Measurements from ENCODE around the gene MIER3.

Gene MIER3

DNA sequence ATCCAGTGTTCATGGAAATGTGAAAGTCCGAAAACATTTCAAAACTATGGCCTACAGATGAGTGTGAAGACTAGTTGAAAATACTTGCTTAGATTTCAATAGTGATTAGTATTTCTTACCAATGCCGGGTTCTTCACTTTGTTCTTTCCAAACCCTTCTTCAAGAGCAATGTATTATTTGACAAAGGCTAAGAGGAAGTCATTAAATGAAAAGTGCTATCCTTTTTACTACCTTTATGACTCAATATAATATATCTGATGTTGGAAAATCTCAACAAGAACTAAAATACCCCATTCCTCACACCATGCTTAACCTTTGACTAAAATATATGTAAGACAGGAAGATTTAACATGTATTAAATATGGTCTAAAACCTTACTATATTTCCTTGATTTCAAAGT, 6.7 kb upstream of the MIER3 start:
- DNase-seq = no peak

DNA sequence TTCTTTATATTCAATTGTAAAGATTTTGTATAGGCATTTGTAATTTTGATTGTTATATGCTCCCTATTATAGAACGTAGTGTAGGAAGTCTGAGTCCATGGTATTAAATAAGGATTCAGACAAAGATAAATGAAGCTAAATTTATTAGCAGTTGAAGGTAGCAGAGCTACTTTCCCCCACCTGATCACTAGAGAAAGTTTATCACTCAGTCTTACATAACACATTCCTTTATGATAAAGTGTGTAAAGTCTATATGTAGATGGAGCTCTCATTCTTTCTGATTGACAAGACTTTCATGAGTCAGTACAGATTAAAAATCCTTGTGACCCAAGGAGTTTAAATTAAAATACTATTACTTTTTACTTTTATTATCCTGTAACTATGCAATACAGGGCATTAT, 2.3 kb upstream of the MIER3 start:
- no peak for DNase-seq

DNA sequence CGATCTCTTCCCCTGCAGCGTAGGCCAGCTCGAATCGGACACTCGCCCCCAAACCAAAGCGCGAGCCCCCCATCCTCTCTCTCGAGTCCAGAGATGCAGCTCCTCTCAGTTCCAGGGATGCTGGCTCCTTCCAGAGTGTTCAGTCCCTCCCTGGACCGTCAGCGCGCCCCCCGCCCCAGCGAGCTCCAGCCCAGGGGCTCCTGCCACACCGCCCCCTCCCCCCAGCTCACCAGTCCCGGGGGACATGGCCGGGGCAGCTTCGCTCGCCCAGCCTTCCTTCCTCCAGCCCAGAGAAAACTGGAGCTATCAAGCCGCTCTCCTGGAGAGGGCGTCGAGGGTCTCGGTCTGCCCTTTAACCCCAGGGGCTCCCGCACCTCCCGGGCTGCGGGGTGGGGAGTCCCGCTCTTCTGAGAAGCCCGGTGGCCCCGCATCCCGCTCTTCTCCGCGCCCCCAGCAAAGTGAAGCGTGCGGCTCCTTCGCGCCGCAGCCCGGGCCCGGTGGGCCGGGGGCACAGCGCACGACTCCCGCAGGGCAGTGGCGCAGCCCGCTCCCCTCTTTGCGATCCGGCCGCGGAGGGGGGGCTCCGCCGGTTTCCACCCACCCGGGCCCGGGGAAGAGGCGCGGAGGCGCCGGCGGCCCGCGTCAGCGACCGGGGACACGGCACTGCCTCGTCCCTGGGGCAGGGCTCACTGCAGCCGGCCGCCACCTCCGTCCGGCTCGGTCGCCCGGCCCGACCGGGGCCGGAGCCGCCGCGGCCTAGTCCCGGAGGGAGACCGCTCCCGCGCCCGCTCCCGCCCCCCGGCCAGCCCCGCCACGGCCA, 587 bp downstream of the MIER3 start:
- peak in 1 of 2 donors; percentile 9 for DNase-seq

DNA sequence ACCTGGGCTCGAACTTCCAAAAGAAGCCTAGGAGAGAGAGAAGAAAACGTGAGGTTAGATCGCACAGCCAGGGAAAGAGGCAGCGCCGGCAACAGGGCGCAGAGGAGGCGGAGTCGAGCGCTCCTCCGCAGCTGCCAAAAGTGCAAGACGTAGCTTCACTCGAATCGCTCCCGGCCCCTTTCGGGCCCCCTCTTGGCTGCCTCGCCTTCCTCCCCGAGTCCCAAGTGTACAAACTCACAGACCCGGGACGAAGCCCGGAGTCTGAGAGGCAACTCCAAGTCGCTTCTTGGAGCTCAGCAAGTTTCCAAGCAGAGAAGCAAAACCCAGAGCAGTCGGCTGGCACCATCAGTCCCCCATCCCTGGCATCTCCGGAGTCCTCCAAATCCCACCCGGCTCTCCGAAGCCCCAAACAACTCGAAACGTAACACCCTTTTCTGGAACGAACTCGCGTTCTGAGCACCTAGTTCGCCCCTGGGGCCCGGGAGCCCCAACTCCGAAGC, 1.2 kb downstream of the MIER3 start:
- DNase-seq = peak; percentile 15 to 38

DNA sequence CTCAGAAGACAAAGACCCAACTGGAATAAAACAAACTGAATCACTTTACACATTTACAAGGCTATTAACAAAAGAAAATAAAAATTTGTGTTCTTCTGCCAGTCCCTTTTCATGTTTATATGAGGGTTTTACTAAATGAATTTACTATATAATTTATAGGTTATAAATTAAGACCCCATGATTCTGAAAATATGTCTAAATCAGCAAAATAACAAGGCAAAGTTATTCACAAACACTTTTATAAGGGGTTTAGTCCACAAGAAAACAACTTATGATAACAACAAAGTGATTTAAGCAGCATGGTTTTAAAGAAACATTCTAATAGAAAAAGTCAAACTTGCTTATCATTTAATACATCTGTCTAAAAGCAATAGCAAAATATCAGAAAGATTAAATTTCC, 4.9 kb downstream of the MIER3 start:
- DNase-seq = no peak

DNA sequence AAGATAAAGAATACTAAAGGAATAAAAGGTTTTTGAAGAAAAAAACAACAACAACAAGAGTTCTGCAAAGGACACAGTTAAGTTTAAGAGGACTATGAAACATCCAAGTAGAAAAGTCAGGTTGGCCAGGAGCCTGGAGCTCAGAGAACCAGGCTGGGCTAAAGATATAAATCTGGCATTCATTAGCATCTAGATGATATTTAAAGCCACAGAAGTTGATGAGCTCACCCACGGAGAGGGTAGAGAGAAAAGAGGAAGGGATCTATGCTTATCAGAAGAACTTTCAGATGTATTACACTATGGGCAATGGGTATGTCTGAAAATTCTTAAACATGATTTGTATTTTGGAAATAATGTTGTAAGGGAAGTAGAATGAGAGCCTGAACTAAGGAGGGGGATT, 9.9 kb downstream of the MIER3 start:
- peak in 1 of 2 donors; percentile 7 for DNase-seq

DNA sequence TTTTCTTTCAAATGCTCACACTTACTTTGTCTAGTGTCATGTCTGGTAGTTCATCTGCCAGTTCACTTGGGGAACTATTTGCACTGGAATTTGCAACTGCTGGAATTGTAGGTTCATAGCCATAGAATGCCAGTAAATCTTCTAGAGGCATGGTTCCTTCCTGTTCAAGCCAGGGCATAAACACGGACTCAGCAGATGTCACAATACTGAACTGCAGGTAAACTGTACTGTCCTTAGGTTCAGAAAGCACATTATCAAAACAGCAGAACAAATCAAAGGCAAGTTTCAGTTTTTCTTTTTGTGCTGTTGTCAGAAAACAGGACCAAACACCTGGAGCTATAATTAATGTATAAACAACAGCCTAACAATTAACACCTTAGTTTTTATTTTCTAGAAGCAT, 13.1 kb downstream of the MIER3 start:
- DNase-seq = no peak

DNA sequence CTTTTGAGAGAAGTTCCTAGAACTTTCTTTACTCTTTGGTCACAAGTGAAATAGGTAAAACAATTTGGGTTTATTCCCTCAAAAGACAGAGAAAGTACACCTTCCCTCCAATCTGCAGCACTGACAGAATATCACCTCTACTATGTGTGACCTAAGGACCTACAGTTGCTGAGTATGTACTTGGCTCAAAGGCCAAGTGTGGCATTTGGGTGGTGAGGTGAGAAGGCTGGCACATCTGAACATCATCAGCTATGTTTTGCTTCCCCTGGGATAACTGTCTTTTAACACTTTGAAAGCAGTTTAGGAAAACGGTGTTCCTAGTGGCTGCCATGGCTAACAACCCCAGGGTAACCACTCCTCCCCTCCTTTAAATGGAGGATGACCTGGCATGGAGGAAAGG, 17.6 kb downstream of the MIER3 start:
- no peak for DNase-seq

DNA sequence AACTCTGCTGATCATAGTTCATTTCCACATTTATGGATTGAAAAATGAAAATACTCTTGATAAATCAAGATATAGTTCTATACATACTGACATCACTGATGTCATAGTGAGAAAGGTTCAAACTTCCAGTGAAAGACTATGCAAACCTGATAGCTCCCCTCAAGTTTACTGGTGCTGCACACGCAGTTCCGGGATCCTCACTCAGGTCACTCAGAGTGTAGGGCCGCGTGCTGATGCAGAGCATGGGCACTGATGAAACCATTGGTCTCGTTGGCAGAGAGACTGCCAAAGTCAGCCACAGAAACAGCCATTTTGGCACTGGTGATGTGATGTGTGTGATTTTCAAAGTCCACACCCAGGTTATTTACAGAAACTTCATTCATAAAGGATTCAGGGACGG, 29.0 kb downstream of the MIER3 start:
- DNase-seq = no peak

DNA sequence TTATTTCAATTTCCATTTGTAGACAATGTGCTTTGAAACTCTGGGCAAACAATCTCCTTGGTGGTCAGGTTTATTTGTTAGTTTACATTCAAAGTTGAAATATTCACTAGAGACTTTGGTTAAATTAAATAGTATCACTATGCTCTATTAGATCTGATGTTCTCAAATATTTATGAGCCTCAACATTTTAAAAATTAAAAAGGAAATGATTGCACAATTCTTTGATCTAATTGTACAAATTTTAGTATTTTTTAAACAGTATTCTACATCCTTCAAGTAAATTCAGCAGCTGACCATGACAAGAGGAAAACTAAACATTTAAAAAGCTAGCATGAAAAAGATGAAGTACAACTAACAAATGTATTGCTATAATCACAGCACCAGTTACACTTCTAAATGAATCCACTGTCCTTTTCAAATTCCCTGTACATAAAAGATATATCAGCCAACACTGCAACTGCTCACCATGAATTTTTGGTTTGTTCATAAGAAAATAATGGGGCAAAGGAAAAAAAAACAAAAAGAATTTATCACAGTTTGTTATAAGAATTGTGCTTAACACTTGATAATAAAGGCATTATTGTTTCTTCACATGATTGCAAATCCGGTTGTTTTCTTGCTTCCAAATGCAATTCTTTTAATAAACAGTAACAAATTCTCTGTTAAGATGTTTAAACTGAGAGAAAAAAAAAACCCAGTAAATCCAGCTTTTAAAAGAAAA, 31.8 kb downstream of the MIER3 start:
- no peak for DNase-seq

DNA sequence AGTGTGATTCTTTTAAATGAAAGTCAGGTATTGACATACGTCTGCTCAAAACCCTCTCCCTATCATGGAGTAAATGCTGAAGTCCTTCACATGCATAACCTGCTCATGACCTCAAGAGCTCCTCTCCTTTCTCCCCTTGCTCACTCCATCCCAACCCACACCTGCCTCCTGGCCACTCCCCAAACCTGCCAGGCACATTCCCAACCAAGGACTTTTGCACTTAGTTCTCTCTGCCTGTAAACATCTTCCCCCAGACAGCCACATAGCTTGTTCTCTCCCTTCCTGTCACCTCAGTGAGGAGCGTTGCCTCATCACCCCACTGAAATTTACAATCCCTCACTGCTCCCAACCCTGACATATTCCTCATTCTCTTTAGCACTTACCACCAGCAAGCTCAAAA, 33.9 kb downstream of the MIER3 start:
- no peak for DNase-seq

DNA sequence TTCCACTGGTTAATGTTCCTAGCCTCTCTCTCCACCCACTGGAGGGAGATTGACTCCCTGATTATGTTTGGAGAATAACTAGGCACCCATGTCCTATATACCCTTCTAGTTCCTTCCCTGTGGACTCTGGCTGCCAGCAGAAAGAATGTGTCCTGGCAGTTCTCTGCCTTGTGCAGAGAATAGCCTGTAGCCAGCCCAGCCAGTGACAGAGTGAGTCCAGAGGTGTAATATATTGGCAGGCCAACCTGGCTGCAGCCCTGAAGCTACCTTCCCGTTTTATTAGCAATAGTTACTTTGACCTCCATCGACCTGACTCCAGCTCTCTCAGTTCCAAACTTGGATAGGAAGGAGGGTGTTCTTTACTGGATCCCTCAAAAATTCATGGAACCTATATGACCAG, 34.4 kb downstream of the MIER3 start:
- DNase-seq = no peak

DNA sequence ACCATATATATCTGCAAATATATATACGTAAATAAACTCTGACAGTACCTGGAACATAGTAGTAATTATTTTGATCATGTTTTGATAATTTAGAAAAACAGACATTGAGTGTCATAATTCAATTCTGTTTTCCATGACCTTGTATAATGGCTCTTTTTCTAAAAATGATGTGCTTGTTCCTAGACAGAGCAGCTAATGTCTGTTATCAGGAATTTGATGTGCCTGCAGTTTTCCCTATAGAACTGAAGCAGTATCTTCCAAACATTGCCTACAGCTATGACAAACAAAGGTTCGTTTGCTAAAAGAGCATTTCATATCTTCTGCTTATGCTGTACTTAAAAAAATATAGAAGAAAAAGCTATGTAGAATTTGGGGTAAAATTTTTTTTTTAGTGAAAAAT, 37.2 kb downstream of the MIER3 start:
- DNase-seq = no peak

DNA sequence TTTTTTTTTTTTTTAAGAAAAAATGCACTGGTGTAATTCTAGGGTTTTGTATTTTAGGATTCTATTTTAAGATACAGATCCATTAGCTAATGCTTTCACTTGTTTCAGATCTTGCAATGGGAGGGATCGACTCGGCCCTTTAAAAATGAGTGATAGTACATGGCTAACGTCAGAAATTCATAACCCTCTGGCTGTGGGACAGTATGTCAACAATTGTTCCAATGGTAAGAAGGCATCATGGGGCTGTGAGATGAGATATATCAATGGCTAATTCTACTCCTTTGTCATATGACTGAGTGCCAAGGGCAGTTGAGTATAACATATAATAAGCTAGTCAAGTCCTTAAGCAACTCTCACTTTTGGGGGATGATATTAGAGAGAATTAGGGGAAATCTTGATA, 38.2 kb downstream of the MIER3 start:
- DNase-seq = no peak

DNA sequence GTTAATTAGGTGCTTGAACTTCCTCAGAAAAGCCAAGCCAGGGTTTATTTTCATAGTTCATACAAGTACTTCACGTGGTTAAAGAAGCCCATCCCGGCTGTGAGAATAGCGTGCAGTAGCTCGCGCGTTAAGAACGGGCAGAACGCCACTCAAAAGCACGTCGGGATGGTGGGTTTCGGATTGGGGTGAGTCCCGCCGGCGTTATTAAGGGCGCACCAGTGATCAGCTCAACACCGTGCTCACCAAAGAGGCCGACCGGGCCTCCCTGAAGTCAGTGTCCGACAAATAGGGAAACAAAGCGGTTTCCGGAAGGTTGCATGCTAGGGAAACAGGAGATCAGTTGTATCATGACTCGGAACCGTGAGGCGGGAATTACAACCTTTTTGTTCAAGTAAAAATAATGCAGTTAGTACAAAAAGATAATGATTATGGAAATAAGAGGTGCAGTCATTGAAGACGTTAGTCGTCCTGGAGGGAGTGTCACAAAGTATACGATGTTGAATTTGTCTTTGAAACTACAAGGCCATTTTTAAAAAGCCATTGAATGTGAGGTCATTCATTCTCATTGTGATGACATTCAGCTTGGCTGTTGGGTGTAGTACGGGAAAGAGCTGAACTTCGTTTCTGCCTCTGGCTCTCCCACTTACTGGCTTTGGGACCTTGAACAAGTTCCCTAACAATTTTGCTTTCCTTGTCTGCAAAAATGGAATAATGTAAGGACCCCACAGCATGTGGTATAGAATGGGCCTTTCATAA, 41.5 kb downstream of the MIER3 start:
- DNase-seq = peak; percentile 52

DNA sequence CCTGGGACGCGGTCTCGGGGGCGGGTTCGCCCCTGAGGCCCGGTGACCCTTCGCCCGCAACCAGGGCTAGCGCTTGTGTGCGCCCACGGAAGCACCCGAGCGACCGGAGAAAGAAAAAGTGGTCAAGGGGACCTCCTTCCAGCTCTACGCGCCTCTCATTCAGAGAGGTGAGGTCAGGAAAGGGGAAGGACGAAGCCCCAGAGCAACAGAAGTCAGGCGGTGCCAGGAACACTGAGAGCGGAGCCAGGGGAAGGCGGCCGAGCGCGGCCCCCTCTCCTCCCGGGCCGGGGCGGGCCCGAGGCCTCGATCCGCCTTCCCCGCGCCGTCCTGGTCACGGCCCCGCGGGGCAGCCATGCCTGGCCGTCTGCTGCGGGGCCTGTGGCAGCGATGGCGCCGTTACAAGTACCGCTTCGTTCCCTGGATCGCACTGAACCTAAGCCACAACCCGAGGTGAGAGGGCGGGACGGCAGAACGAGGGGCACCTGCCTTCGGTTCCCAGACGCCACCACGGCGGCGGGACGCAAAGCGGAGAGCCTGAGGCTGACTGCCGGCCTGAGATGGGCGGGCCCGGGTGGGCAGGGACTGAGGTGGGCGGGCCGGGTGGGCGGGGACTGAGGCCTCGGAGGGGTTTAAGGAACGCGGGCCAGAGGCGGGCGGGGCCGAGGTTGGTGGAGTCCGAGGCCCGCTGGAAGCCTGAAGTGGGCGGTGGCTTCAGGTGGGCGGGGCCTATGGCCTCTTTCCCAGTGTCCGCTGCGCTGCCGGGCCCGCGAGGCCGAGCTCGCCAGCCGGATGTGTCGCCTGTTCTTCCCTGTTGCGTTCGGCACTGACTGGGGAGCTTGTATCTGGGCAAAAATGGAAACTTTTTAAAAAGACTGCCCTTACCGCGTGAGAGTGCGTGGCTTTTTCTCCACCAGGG, 42.4 kb downstream of the MIER3 start, which contains the start of gene SETD9:
TSS of gene SETD9 (plus strand) at position 303 of the 916 bp plus-strand sequence. CDS start at position 353, 50 bp downstream.
- DNase-seq = peak; percentile 98

DNA sequence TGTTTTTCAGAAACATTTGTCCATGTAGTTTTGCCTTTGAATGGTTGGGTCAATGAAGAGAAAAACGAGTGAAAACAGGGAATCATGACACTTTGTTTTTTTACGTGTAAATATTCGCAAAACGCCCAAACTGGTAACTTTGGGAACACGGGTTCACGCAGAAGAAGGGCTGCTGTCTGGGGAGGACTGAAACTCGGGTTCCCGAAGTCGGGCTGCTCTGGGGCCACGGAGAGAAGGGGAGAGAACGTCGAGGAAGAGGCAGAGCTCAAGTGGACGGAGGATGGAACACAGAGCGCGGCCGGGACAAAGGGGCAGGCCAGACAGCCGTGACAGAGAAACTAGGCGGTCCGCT, 43.0 kb downstream of the MIER3 start:
- no peak for DNase-seq

DNA sequence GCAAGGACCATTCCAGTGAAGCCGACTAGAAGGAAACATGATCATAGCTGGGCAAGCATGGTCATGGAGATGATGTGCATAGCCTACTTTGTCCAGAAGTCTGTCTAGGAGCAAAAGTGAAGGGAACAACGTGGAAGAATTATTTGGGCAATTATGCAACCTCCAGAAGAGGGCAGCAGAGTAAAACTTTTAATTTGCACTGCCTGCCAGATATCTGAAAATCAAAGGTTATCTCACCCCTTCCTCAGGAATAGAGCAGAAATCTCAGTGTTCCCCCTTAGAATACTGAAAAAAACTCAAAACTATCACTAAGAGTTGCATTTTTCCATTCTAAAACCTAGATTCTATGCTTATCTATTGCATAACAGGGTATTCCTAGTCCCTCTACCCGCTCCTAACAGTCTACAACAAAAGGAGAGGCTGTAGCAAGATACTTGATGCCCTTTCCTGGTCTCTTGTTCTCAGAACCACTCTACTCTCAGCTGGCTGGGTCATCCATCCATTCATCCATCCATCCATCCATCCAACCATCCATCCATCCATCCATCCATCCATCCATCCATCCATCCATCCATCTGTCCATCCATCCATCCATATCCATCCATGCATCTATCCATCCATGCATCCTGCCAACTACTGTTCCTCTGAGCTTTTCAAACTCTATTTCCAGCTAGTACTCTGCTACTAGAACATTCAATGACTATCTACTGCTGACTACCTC, 50.9 kb downstream of the MIER3 start:
- DNase-seq = peak in 1 of 2 donors; percentile 76

DNA sequence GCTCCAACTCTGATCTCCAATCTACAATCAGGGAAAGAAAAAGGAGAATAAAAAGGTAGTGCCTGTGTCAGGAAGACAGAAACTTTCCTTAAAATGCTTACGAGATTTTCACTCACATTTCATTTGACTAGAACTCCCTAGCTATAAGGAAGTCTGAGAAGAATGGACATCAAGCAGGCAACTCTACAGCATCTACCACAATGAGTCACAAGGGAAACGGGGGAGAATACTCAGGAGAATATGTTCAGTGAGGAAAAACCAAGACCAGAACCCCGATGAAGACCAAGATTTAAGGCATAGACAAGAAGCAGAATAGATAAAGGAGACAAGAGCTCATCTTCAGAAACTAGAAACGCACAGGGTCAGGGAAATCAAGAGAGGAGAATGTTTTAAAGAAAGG, 51.5 kb downstream of the MIER3 start:
- DNase-seq = peak; percentile 24 to 43

DNA sequence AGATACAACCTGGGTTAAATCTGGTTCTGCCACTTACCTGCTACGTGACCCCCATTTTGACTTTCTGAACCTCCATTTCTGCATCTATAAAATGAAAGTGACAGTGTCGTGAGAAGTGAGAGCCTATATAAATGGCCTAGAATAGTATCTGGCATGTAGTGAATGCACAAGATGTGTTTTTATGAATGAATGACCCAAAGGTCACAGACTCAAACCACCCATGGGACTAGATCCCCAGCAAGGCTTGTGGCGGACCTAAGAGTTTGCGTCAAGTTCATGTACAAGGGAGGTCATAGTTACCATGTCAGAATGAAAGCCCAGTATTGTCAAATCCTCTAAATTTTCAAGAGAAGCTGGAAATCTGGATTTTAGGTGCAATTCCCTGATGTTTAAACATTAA, 53.7 kb downstream of the MIER3 start:
- no peak for DNase-seq

DNA sequence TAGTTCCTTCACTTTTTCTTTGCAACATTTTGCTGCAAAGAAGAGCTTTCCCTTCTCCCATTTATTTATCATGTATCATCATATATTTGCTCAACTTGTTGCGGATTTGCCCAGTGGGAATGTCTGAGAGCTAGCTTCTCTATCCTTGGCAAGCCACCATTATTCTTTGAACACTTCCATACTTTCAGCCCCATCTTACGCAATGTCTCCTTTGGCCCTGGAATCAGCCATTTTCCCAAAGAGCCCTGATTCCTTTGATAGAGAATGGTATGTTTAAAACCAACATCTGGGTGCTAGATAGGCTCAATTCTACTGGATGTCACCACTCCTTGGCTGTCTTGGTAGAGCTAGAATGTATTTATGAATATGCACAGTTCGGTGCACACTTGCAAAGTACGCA, 55.2 kb downstream of the MIER3 start:
- no peak for DNase-seq

All from inflammatory macrophage treated with lipopolysaccharide for 1 hour (primary cell).